SW 1271 (cell line): ENCODE results near the gene DGKQ.
A peak's percentile ranks its signal among the peaks of the same experiment; 100 is the strongest.
"Not testable (repeated sequence)": the region's sequence is repeated elsewhere in the genome, so short reads cannot be mapped to it uniquely, and the experiment has no call there.

Experiments
- DNase-seq, 2 experiments: peaks; one replicate each; lab custom pipeline; 2025; lab: John Stamatoyannopoulos, UW

DGKQ gene

DNA sequence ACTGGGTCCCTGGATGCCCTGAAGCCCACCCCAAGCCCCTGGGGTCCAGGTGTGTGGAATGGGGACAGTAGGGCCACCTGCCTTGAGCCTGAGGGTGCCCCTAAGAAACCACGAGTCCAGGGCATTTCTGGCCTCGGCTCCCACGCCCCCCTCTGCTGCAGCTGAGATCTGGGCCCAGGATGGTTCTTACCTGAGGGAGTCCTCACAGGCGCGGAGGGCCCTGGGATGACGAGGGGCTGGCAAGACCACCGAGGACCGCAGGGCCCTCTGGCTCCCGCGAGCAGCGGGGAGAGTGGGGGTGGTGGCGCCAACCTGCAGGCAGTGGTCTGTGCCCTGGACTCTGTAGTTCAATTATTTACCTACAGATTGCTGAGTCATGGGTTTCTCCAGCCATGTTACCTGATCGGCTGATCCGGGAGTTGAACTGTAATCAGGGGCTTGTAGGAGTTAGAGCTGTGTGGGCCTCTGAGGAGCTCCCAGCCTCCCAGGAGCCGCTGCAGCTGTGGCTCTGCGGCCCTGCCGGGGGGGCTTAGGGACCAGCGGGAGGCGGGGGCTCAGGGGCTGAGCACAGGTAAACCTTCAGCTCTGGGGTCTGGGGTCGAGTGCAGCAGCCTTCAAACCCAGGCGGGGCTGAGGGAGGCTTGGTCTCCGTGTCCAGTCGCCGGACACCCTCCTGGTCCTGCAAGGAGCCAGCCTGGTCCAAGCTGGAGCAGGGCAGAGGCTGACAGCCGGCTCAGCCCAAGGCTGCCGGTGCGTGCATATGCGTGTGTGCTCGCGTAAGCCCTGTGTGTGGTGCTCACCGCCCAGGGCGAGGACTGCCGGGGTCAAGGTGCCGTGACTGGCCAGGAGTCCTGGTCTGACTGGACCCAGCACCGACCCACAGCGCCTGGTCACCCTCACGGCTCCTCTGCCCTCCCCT is 20.0 kb upstream of the DGKQ start, which contains the start of gene SLC26A1:
SLC26A1 (minus strand) TSS at position 294 of the 919 bp plus-strand sequence. CDS start 1,701 bp downstream, outside the sequence.
- DNase-seq = no peak

DNA sequence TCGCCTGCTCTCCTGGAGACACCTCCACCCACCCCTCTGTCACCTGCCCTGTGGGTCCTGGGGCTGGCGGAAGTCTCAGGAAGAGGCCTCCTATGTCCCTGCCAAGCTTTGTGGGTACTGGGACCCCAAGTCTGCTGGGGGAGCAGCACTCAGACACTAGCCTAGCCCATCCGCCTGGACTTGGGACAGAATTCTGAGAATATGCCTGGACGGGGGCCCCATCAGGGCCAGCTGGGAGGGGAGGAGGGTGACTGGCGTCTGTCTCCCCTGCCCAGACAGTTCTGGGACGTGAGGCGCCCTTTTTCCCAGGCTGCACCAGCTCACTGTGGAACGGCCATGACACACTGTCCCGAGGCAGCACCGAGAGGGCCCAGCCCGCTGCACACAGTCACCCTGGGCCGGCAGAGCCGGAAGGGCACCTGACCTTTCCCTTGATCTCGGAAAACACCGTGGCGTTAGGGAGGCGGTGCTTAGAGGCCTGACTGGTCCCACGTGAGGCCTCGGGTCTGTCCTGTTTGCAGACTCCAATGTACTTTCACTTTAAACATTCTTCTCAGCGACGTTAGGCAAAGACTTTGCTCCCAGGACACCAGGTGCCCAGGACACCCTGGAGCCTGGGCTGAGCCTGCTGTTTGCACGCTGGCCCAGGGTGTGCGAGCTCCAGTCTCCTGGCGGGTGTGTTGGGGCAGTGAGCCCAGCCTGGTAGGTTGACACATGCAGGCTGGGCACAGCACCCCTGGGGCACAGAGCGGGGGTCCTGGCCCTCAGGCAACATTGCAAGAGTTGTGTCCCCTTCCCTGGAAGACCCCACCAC is 19.1 kb upstream of the DGKQ start:
- no peak for DNase-seq

DNA sequence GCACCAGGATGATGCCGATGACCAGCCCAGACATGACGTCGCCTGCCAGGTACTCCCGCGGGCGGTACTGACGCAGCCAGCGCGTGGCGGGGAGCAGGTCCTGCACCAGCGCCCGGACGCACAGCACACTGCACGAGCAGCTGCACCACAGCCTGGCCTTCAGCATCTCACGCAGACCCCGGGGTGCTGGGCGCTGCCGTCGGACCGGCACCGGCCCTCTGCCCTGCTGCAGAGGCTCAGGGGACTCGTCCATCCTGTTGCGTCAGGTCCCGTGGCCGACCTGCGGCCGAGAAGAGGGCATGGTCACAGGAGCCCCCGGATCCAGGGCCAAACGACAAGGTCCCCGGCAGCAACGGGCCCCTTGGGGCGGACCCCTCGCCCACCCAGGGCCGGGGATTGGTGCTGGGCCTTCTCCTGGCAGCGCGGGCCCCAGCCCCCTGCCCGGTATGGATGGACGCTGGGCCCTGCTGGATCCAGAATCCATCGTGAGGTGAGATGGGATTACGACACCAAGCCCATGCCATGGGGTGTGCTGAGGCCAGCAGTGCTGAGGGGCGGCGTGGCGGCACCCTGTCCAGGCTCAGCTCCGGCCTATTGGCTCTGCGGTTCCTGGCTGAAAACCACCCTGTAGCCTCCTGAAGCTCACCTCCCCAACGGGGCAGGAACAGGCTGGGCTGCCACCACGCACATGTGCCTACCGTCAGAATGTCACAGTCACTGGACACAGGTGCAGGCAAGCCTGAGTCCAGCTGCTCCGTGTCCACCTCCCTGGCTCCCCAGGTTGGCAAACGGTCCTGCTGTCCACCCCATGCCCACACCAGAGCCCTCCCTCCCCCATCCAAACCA is 18.3 kb upstream of the DGKQ start:
- DNase-seq = no peak

DNA sequence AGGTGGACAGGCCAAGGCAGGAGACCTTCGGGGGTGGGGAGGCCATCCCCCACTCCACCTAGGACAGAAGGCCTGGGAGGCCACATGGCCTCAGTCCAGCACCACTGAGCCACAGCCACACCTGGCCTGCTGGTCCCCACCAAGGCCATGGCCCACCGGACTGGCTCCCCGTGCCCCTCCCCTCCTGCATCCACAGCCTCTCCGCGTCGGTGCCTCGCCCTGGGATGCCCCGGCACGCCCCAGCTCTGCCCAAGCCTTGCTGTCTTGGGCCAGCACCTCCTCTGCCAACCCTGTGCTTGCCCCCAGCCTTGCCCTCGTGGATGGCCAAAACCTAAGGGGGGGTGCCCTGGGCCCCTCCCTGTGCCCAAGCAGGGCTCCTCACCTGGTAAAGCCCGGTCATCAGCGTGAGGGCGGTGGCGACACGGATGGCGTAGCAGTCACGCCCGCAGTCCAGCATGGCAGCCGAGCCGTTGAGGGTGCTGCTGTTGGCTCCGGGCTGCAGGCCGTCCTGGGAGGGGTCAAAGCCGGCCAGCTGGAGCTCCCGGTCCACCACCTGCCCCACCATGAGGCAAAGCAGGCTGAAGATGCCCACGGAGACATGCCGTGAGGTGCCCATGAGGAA is 17.5 kb upstream of the DGKQ start:
- no peak for DNase-seq

DNA sequence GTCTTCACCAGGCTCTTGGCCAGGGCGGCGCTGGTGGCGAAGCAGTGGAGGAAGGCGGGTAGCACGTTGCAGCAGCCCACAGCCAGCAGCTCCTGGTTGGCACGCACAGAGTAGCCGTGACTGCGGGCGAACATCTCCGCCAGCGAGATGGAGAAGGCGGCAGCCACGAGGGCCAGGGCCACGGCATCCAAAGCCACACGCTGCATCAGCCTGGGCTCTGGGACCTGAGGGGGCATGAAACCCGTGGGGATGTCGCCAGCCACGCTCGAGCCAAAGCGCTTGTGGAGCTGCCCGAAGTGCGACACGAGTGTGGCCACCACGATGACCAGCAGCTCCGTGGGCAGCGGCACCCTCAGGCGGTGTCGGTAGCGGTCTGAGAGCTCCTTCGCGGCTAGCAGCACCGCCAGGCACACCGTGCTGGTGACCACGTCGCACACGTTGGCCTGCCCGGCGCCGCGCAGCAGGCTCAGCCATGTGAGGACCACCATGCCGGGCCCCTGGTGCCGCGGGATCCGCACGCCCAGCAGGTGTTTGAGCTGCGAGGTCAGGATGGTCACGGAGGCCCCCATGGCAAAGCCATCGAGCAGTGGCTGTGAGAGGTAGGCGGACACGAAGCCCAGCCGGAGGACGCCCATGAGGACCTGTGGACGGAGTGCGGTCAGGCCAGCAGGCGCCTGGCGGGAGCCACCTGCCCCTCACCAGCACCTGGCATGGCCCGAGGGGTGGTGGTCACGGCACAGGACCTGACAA is 16.5 kb upstream of the DGKQ start:
- DNase-seq = no peak

DNA sequence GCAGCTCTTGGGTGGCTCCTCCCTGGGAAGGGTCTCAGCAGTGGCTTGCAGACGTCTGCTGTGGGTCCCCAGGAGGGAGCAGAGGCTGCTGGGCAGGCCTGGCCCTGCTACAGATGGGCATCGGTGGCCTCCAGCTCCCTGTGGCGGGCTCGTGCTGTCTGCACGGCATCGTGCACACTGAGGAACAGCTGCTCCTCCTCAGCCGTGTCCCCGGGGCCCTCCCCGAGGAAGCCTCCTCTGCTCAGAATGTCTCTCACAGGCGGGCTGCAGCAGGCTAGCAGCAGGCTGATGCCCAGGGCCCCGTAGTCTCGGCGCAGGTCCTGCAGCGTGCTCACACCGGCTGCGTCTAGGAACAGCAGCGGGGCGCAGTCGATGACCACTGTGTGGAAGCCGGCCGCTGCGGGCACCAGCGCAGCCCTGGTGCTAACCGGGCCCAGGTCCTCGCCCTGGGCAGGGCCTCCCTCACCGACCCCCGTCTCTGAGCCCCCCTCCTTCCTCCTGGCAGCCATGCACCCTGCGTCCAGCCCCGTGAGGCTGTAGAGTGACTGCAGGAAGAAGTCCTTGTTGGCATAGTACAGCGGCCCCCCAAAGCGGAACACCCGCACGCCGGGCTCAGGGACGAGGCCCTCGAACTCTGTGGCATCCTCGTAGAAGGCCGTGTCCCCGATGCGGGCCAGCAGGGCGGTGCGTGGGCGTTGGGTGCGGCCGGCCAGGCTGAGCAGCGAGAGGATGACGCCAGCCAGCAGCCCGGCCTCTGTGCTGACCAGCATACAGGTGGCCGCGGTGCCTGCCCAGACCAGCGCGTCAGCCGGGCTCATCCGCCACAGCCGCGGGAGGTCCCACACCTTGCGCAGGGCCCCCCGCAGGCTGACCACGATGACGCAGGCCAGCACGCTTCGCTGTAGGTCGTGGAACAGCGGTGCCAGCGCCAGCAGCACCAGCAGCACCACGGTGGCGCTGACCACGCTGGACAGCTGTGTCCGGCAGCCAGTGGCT is 15.7 kb upstream of the DGKQ start:
- no peak for DNase-seq

DNA sequence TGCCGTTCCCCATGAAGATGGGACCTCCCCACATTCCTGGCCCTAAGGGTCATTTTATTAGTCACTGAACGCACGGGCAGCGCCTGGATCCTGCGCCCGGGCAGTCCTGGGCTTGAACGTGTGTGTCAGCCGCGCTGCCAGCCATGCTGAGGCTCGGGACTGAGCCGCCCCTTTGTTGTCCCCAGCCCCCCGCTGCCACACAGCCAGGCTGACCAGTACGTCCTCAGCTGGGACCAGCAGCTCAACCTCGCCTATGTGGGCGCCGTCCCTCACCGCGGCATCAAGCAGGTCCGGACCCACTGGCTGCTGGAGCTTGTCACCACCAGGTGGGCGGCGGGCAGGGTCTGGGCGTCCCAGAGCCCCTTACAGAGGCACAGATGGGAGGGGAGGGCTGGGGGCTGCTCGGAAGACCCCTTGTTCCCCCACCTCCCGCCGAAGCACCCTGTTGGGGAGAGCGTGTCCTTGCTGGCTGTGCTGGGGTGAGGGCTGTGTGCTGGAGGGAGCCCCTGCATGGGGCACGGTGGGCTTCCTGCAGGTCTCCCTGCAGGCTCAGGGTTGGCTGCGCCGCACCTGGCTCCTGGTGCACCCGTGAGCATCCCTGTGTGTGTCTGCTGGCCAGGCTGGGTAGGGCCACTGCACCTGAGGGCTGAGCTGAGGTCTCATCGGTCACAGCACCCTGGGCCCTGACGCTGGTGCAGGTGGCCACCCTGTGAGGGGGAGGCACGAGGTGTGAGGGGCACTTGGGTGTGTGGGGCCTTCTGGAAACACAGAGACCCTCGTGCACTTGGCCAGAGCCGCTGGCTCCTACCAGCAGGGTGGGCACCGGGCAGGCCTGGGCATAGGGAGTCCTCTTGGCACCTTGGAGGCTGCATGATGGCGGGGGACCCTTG is 14.5 kb upstream of the DGKQ start:
- DNase-seq = peak in 1 of 2 experiments; percentile 51

DNA sequence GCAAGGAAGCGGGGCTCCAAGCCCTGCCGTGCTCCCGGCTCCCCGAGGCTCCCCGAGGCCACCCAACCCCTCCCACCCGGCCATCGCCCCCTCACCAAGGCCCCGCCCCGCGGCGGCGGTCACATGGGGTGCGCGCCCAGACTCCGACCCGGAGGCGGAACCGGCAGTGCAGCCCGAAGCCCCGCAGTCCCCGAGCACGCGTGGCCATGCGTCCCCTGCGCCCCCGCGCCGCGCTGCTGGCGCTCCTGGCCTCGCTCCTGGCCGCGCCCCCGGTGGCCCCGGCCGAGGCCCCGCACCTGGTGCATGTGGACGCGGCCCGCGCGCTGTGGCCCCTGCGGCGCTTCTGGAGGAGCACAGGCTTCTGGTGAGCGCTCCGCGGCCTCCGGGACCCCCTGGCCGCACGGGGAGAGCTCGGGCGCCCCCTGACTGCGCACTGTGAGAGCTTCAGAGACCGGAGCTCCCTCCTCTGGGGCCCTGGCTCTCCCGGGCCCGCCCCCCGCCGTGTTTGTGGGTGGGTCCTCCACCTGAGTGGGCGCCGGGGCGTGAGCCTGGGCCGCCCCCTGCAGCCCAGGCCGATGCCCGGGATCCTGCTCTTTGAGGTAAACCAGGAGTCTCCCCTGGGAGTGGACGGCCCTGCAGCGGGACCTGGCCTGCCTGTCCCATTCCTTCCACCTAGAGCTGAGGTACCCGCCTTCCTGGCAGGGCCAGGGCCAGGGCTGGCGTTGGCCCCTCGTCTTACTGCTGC is 13.7 kb upstream of the DGKQ start, which contains the start of gene IDUA:
IDUA (plus strand) TSS at position 166 of the 745 bp plus-strand sequence; CDS start at position 207, 41 bp downstream.
- DNase-seq = peak; percentile 74 to 79

DNA sequence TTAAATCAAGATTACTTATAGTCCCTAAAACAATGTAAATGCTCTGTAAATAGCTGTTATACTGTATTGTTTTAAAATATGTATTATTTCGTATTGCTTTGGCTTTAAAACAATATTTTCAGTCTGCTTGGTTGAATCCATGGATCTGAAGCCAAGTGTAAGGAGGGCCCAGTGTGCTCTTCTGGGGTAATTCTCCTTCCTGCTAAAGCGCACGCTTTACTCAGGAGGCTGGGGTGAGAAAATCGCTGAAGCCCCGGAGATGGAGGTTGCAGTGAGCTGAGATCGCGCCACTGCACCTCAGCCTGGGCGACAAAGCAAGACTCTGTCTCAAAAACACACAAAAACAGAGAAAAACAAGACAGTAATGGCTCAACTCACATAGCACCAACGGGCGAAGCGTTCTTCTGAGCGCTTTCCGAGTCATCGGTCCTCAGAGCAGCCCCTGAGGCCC is 13.1 kb upstream of the DGKQ start:
- DNase-seq = no peak

DNA sequence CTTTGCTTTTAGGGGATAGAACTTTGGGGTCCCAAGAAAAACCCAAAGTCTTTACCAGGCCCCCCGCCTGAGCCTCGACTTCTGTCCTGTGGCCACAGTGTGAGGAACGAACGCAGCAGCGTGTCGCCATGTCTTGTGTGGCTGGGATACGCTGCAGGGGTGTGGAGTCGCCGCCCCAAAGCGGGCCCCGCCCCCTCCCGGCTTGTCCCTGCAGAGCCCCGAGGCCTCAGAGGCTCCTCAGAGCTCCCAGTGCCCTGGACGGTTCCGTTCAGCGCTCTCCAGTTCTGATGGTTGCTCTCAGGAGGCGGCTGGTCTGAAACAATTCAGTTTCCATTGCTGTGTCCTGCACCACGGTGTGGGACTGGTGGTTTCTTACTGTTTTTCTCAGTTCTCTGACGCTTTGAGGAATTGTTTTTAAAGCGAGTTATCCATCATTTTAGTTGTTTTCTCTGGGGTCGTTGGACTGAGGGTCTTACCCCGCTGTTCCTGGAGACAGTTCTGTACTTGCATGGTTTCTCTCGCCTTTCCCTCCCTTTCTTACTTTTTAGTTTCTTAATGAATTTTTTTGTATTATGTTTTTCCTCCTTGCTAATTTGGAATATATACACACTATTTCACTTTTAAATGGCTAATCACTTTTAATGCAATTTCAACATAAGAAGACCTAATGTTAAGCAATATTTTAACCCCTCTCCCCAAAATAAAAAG is 11.9 kb upstream of the DGKQ start:
- DNase-seq = peak in 1 of 2 experiments; percentile 18

DNA sequence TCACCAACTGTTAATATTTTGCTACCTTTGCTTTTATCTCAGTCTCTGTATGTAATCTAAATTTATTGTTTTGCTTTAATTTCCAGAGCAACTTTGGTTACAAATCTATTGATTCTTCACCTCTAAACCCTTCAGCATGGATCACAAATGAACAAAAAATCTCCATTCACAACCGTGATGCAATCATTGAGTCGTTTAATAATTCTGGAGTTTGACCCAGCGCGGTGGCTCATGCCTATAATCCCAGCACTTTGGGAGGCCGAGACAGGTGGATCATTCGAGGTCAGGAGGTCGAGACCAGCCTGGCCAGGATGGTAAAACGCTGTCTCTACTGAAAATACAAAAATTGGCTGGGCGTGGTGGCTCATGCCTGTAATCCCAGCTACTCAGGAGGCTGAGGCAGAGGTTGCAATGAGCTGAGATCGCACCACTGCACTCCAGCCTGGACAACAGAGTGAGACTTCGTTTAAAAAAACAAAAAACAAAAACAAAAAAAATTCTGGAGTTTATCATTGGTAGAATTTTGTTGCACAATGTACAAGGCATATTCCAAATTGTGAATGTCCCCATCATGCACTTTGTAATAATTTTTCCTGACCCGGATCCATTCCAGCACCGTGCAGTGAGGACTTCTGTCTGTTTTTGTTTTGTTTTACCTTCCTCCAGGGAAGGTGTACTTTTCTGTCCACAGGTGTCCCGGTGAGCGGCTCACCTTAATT is 11.1 kb upstream of the DGKQ start:
- no peak for DNase-seq

DNA sequence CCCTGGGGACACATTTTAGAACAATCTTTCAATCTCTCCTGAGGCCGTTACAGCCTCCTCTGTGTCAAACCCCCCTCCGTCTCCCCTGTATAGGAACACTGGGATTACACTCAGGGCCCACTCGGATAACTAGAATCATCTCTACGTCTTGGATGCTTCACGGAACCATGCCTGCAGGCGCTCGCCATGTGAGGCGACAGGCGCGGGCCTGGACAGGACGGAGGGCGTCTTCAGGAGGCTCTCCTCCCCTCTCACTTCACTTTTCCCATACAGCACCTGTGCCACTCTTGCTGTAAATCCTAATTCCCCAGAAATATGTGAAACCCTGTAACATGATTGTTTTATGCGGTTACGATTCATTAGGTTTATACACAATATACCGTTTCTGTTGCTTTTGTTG is 9.4 kb upstream of the DGKQ start:
- DNase-seq = no peak

DNA sequence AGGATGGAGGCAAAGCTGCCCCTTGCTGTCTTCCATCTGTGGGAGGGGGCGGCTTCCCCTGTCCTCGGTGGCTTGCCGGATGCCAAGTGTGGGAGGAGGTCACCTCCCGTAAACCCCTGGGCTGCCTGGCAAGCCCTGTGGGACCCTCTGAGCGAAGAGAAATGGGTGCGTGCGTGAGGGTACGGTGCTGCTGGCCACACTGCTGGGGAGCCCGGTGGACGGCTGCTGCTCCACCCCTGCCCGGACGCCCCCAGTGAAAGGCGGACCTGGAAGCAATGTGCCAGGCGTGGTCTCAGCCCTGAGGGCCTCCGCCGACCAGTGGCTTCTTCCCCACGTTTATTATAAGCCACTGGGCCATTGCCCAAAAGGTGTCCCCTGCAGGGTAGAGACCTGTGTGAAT is 8.9 kb upstream of the DGKQ start:
- DNase-seq = no peak

DNA sequence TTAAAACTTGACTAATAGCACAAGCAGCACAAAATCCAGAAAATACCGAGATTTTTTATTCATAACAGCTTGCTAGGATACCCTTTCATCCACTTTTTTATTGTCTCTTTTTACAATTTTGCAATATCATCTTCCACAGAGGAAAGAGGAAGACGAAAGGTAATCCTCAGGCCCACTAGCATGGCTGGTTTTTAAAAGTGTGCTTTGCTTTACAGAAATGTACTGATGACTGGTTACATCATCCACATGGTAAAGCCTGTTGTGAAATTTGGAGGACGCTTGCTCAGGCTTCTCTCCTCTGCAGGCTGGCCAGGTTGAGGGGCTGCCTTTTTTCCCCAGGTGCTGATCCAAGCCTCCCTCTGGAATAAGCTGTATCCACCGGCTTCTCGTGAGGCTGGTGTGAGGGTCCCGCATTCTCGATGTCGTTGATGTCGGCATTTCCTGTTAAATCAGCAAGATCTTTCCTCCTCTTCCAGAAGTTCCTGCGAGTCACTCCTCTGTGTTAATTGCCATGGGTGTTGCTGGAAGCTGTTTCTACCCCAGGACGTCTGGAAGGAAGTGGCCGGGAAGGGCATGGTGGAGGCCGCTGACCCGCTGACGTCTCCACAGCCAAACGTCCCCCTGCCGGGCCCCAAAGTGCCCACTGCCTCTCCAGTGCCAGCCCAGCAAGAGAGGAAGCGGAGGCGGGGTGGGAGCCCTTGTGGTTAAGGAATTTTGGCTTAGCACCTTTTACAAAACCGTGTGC is 5.8 kb upstream of the DGKQ start:
- DNase-seq = no peak

DNA sequence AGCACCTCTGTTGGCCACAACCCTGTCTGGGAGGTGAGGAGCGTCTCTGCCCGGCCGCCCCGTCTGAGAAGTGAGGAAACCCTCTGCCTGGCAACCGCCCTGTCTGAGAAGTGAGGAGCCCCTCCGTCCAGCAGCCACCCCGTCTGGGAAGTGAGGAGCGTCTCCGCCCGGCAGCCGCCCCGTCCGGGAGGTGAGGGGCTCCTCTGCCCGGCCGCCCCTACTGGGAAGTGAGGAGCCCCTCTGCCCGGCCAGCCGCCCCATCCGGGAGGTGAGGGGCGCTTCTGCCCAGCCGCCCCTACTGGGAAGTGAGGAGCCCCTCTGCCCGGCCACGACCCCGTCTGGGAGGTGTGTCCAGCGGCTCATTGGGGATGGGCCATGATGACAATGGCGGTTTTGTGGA is 2.6 kb upstream of the DGKQ start:
- DNase-seq = not testable (repeated sequence)
